ENCODE results near the gene TMEM147. TPM values are rescaled to one million over a fixed set of nuclear protein-coding genes. Genes with fewer than 3 reads are reported as not detected.

Gene TMEM147
- total RNA-seq, 1 donor from 2014 or later = 104 TPM

GRCh38 chr19:35534803-35535480 is 10.5 kb upstream of the TMEM147 start:
- H3K27ac Mint-ChIP-seq = no peak overlapping the region
- no peak for DNase-seq (ENCODE audit: extremely low spot score, unreplicated experiment)
- H3K4me3 Mint-ChIP-seq = no peak overlapping the region
- no peaks in the 10 kb centered on the region for H3K9me3 Mint-ChIP-seq
- H3K36me3 Mint-ChIP-seq = no peaks in the 10 kb centered on the region
- no peaks in the 10 kb centered on the region for H3K4me1 Mint-ChIP-seq (ENCODE audit: unreplicated experiment)
- H3K27me3 Mint-ChIP-seq = peaks cover 3% of the 10 kb centered on the region
- no peak for TF ChIP-seq CTCF (conservative IDR thresholded peaks at IDR 0.05)

- no peak for DNase-seq (ENCODE audit: extremely low spot score, unreplicated experiment)
- no peak overlapping the region for H3K27ac Mint-ChIP-seq
- H3K4me1 Mint-ChIP-seq (ENCODE audit: unreplicated experiment) = peaks cover 9% of the 10 kb centered on the region
- H3K9me3 Mint-ChIP-seq = no peaks in the 10 kb centered on the region
- H3K4me3 Mint-ChIP-seq = no peak overlapping the region
- no peaks in the 10 kb centered on the region for H3K36me3 Mint-ChIP-seq
- no peak for TF ChIP-seq CTCF (conservative IDR thresholded peaks at IDR 0.05)
- no peaks in the 10 kb centered on the region for H3K27me3 Mint-ChIP-seq
Observed at GRCh38 chr19:35539314-35539713, 6.1 kb upstream of the TMEM147 start.

GRCh38 chr19:35539850-35540249 is 5.6 kb upstream of the TMEM147 start:
- no peaks in the 10 kb centered on the region for H3K36me3 Mint-ChIP-seq
- no peak for DNase-seq (ENCODE audit: extremely low spot score, unreplicated experiment)
- no peak overlapping the region for H3K4me3 Mint-ChIP-seq
- no peak for TF ChIP-seq CTCF (conservative IDR thresholded peaks at IDR 0.05)
- no peaks in the 10 kb centered on the region for H3K27me3 Mint-ChIP-seq
- peaks cover 9% of the 10 kb centered on the region for H3K4me1 Mint-ChIP-seq (ENCODE audit: unreplicated experiment)
- H3K27ac Mint-ChIP-seq = no peak overlapping the region
- no peaks in the 10 kb centered on the region for H3K9me3 Mint-ChIP-seq

- Mint-ChIP-seq H3K27ac (no peak overlapping the region), H3K27me3 (no peaks in the 10 kb centered on the region), H3K36me3 (no peaks in the 10 kb centered on the region), H3K4me3 (no peak overlapping the region), H3K4me1 (ENCODE audit: unreplicated experiment) (peaks cover 9% of the 10 kb centered on the region), H3K9me3 (no peaks in the 10 kb centered on the region)
- no peak for TF ChIP-seq CTCF (conservative IDR thresholded peaks at IDR 0.05)
- no peak for DNase-seq (ENCODE audit: extremely low spot score, unreplicated experiment)
Observed at GRCh38 chr19:35540356-35540927, 5.0 kb upstream of the TMEM147 start.

- TF ChIP-seq CTCF (conservative IDR thresholded peaks at IDR 0.05) = no peak
- H3K36me3 Mint-ChIP-seq = no peaks in the 10 kb centered on the region
- H3K27me3 Mint-ChIP-seq = no peaks in the 10 kb centered on the region
- H3K27ac Mint-ChIP-seq = no peak overlapping the region
- no peak overlapping the region for H3K4me3 Mint-ChIP-seq
- peaks cover 14% of the 10 kb centered on the region for H3K4me1 Mint-ChIP-seq (ENCODE audit: unreplicated experiment)
- H3K9me3 Mint-ChIP-seq = no peaks in the 10 kb centered on the region
- DNase-seq (ENCODE audit: extremely low spot score, unreplicated experiment) = no peak
Observed at GRCh38 chr19:35542209-35542608, 3.2 kb upstream of the TMEM147 start.
